Stimulated activated CD8-positive, alpha-beta memory T cell treated with anti-CD3 and anti-CD28 coated beads, Interleukin-4, amount 100 ng/mL, for 24 hours (primary cell): ENCODE measurements around the gene CLIP2.
"Not testable (repeated sequence)": the region's sequence is repeated elsewhere in the genome, so short reads cannot be mapped to it uniquely, and the experiment has no call there.

Source experiments
- DNase-seq: peaks from one replicate; pipeline ENCODE4 v3.0.0-alpha.2; 2020; ENCODE audit warnings: low read depth

The CLIP2 gene

GRCh38 chr7:74440143-74440542, 150.9 kb downstream of the CLIP2 start:
- not testable (repeated sequence) for DNase-seq

- DNase-seq = no peak
Measured at GRCh38 chr7:74441801-74442200, 152.6 kb downstream of the CLIP2 start.

GRCh38 chr7:74443543-74444247, 154.5 kb downstream of the CLIP2 start:
- no peak for DNase-seq

- DNase-seq = no peak
Measured at GRCh38 chr7:74449144-74449543, 159.9 kb downstream of the CLIP2 start.

- peak; percentile 37 for DNase-seq
Measured at GRCh38 chr7:74449809-74450397, 160.7 kb downstream of the CLIP2 start.

GRCh38 chr7:74452748-74453321, 163.6 kb downstream of the CLIP2 start:
- no peak for DNase-seq

GRCh38 chr7:74453322-74454011, 164.3 kb downstream of the CLIP2 start, which contains the start of gene GTF2IRD1:
Gene GTF2IRD1 (plus strand): TSS chr7:74453906. CDS start chr7:74508081, 54,175 bp downstream.
- peak; percentile 21 for DNase-seq

GRCh38 chr7:74454021-74454924, 165.1 kb downstream of the CLIP2 start:
- DNase-seq = no peak

GRCh38 chr7:74454925-74455288, 165.7 kb downstream of the CLIP2 start:
- DNase-seq = no peak

GRCh38 chr7:74455291-74455804, 166.1 kb downstream of the CLIP2 start:
- no peak for DNase-seq
